IMR-90 (cell line): ENCODE data around the gene RGS17. TPM values are rescaled to one million over a fixed set of nuclear protein-coding genes. Genes with fewer than 3 reads are reported as not detected.

Experiments
- ATAC-seq: fragments of 200-7000 bp; cut with Tn5 transposase; 2 replicates; pipeline ENCODE4 v1.9.1; 2020; ENCODE audit warnings: low read depth, mild to moderate bottlenecking, moderate library complexity
- BruUV-seq: library from RNA; stranded (reverse); fragments of 400-500 nt; replicated peaks from 2 replicates; lab custom pipeline; 2021; lab: Mats Ljungman, UMichigan
- CTCF ChIA-PET: fragments of 300-600 bp; formaldehyde crosslinking; extraction: SDS; loops from one replicate; lab custom pipeline; 2021; ENCODE audit warnings: antibody characterized with exemption; lab: Yijun Ruan, JAX
- POLR2A ChIA-PET: fragments of 300-600 bp; sonication (Branson Sonifier 250); formaldehyde crosslinking; loops from one replicate; lab custom pipeline; 2022; ENCODE audit warnings: antibody characterized with exemption; ENCODE audit not compliant: unreplicated experiment; lab: Charles Lee
- DNase-seq: peaks from one replicate; pipeline ENCODE4 v3.0.0; 2013
- H2AFZ ChIP-seq: replicated peaks from 2 replicates; pipeline ENCODE3; 2013; ENCODE audit warnings: low read length, mild to moderate bottlenecking; ENCODE audit not compliant: poor library complexity
- H2AK5ac ChIP-seq: 2 replicates; pipeline ENCODE4 v1.6.1; 2013; ENCODE audit warnings: low read depth, low read length, inconsistent platforms
- H2AK9ac ChIP-seq: replicated peaks from 2 replicates; pipeline ENCODE3; 2013; ENCODE audit warnings: mild to moderate bottlenecking, low read depth, low read length, moderate library complexity; ENCODE audit not compliant: poor library complexity
- H2BK120ac ChIP-seq: 2 replicates; pipeline ENCODE4 v1.6.1; 2013; ENCODE audit warnings: low read depth, low read length, inconsistent platforms
- H2BK15ac ChIP-seq: 3 replicates; pipeline ENCODE4 v1.6.1; 2013; ENCODE audit warnings: low read depth, low read length, inconsistent platforms
- H2BK20ac ChIP-seq: 2 replicates; pipeline ENCODE4 v1.6.1; 2013; ENCODE audit warnings: low read depth, mild to moderate bottlenecking, inconsistent platforms, low read length, moderate library complexity
- H2BK5ac ChIP-seq: 2 replicates; pipeline ENCODE4 v1.6.1; 2013; ENCODE audit warnings: mild to moderate bottlenecking, low read depth, low read length, inconsistent platforms; ENCODE audit not compliant: poor library complexity, severe bottlenecking
- H3K14ac ChIP-seq: replicated peaks from 2 replicates; pipeline ENCODE4 v1.6.1; 2013; ENCODE audit warnings: low read depth, low read length, inconsistent platforms
- H3K18ac ChIP-seq: 2 replicates; pipeline ENCODE4 v1.6.1; 2013; ENCODE audit warnings: low read depth, low read length, control low read depth
- H3K23ac ChIP-seq: 2 replicates; pipeline ENCODE4 v1.6.1; 2013; ENCODE audit warnings: low read depth, low read length, inconsistent platforms
- H3K27ac ChIP-seq: 2 replicates; pipeline ENCODE4 v1.5.1; 2013; ENCODE audit warnings: mild to moderate bottlenecking, control low read depth, low read length; ENCODE audit not compliant: insufficient read depth
- H3K27me3 ChIP-seq: 2 replicates; pipeline ENCODE4 v1.6.1; 2013; ENCODE audit warnings: low read length; ENCODE audit not compliant: control insufficient read depth, insufficient read depth
- H3K36me3 ChIP-seq: 2 replicates; pipeline ENCODE4 v1.6.1; 2013; ENCODE audit warnings: low read length, mixed read lengths; ENCODE audit not compliant: control insufficient read depth, insufficient read depth
- H3K4ac ChIP-seq: 2 replicates; pipeline ENCODE4 v1.6.1; 2013; ENCODE audit warnings: low read depth, low read length, inconsistent platforms
- H3K4me1 ChIP-seq: 2 replicates; pipeline ENCODE4 v1.6.1; 2013; ENCODE audit warnings: low read length, mixed read lengths; ENCODE audit not compliant: control insufficient read depth, insufficient read depth
- H3K4me2 ChIP-seq: 2 replicates; pipeline ENCODE4 v1.6.1; 2013; ENCODE audit warnings: low read depth, mild to moderate bottlenecking, control low read depth, low read length, moderate library complexity
- H3K4me3 ChIP-seq: 2 replicates; pipeline ENCODE4 v1.5.1; 2013; ENCODE audit warnings: low read depth, mild to moderate bottlenecking, control low read depth, low read length, moderate library complexity; ENCODE audit not compliant: insufficient read depth
- H3K56ac ChIP-seq: 2 replicates; pipeline ENCODE4 v1.6.1; 2013; ENCODE audit warnings: low read length, inconsistent platforms; ENCODE audit not compliant: insufficient read depth; ENCODE audit errors: extremely low read depth
- H3K79me1 ChIP-seq, 2 experiments: 2 replicates each; pipeline ENCODE4 v1.6.1; 2013; ENCODE audit warnings: low read length in 2 of 2, inconsistent platforms in 1 of 2, low read depth in 1 of 2
- H3K9ac ChIP-seq: 2 replicates; pipeline ENCODE4 v1.6.1; 2013; ENCODE audit warnings: low read depth, low read length, control low read depth
- H3K9me1 ChIP-seq: 2 replicates; pipeline ENCODE4 v1.6.1; 2013; ENCODE audit warnings: low read length, inconsistent platforms; ENCODE audit not compliant: insufficient read depth
- H3K9me3 ChIP-seq: 2 replicates; pipeline ENCODE4 v1.6.1; 2013; ENCODE audit warnings: low read length; ENCODE audit not compliant: control insufficient read depth, insufficient read depth
- H4K20me1 ChIP-seq: 2 replicates; pipeline ENCODE4 v1.6.1; 2013; ENCODE audit warnings: low read length, inconsistent platforms; ENCODE audit not compliant: insufficient read depth
- H4K5ac ChIP-seq: 2 replicates; pipeline ENCODE4 v1.6.1; 2013; ENCODE audit warnings: mild to moderate bottlenecking, low read depth, low read length, control low read depth
- H4K8ac ChIP-seq, 2 experiments: 2 replicates each; pipeline ENCODE4 v1.6.1; 2013; ENCODE audit warnings: low read depth in 2 of 2, low read length in 2 of 2, control low read depth in 1 of 2, inconsistent platforms in 1 of 2
- H4K91ac ChIP-seq: 2 replicates; pipeline ENCODE4 v1.6.1; 2013; ENCODE audit warnings: low read depth, low read length, inconsistent platforms; ENCODE audit not compliant: insufficient read depth
- CTCF ChIP-seq: conservative IDR thresholded peaks from 2 replicates; pipeline ENCODE4 v1.5.1; 2012; ENCODE audit warnings: mild to moderate bottlenecking, low read depth, low read length, improper control_type of control experiment
- MAFK ChIP-seq: IDR thresholded peaks from 2 replicates; pipeline ENCODE4 v1.6.1; 2012; ENCODE audit warnings: low read depth, low read length, improper control_type of control experiment
- dilution Hi-C: fragments of 300-500 bp; cut with HindIII; formaldehyde crosslinking; loops from one replicate; pipeline ENCODE4 v1.14.3; 2018; ENCODE audit warnings: low sequenced_read_pairs; ENCODE audit not compliant: unreplicated experiment
- in situ Hi-C: fragments of 300-500 bp; cut with MboI; formaldehyde crosslinking; loops from 3 replicates; pipeline ENCODE4 v1.14.3; 2019; ENCODE audit warnings: low sequenced_read_pairs, inconsistent platforms, mixed read lengths
- intact Hi-C: fragments of 100-400 bp; cut with micrococcal nuclease; formaldehyde crosslinking; loops from 2 replicates; pipeline ENCODE4 v1.10.0; 2022
- polyA plus RNA-seq, 3 experiments: library from polyadenylated mRNA; depleted of rRNA; stranded (reverse); fragments of >200 nt; gene quantifications; 2 replicates each; pipeline ENCODE4 v1.2.3, GENCODE V29; 2012; ENCODE audit warnings: low replicate concordance in 1 of 3
- total RNA-seq: library from RNA; depleted of rRNA; stranded (reverse); fragments of >200 nt; gene quantifications from 2 replicates; pipeline ENCODE4 v1.2.3, GENCODE V29; 2012

RGS17 gene
- total and polyA plus RNA-seq, 2 of the 4 experiments (the other 2 are of a cell fraction) = 0.75 to 1.4 TPM

- Histone ChIP-seq H3K18ac (no peak overlapping the region), H2BK5ac (no peak overlapping the region), H2AK9ac (no peak overlapping the region), H2BK20ac (no peak overlapping the region), H3K79me1 (peaks cover 7 to 18% of the 10 kb centered on the region in 2 experiments), H3K56ac (no peak overlapping the region), H2AFZ (no peak overlapping the region), H4K20me1 (peaks cover 6% of the 10 kb centered on the region), H4K5ac (no peak overlapping the region), H3K4me2 (no peak overlapping the region), H3K9me1 (no peaks in the 10 kb centered on the region), H4K8ac (no peak overlapping the region), H2AK5ac (no peak overlapping the region), H3K4me3 (no peak overlapping the region), H3K4me1 (no peaks in the 10 kb centered on the region), H3K36me3 (peaks cover 19% of the 10 kb centered on the region), H3K9me3 (no peaks in the 10 kb centered on the region), H4K91ac (no peak overlapping the region), H3K23ac (no peak overlapping the region), H3K9ac (no peak overlapping the region), H3K27ac (no peak overlapping the region), H3K4ac (no peak overlapping the region), H2BK120ac (no peak overlapping the region), H3K14ac (no peak overlapping the region), H2BK15ac (no peak overlapping the region), H3K27me3 (no peaks in the 10 kb centered on the region)
- ChIA-PET CTCF (no interaction called here), POLR2A (no interaction called here)
- TF ChIP-seq MAFK = no peak
- TF ChIP-seq CTCF = 0 out of 2 replicates have a peak, but pooled peaks have one; percentile 6
- ATAC-seq (no peak), DNase-seq (no peak)
- dilution Hi-C loops = no loop called here
- intact Hi-C loops = no loop called here
- BruUV-seq = no TSS peak
- in situ Hi-C loops = no loop called here
Observed at GRCh38 chr6:152993431-152993830, 137.7 kb downstream of the RGS17 start.
